Stimulated activated CD4-positive, alpha-beta T cell treated with anti-CD3 and anti-CD28 coated beads, Interleukin-1b, Interleukin-23, amount 100 ng/mL, for 4 hours (primary cell): ENCODE measurements around the gene CNTNAP2.
"Not testable (repeated sequence)": the region's sequence is repeated elsewhere in the genome, so short reads cannot be mapped to it uniquely, and the experiment has no call there.

Experiments
- DNase-seq, 2 donors: peaks; one replicate each; pipeline ENCODE4 v3.0.0-alpha.2; 2020; ENCODE audit warnings: low read depth in 2 of 2

CNTNAP2 gene

DNA sequence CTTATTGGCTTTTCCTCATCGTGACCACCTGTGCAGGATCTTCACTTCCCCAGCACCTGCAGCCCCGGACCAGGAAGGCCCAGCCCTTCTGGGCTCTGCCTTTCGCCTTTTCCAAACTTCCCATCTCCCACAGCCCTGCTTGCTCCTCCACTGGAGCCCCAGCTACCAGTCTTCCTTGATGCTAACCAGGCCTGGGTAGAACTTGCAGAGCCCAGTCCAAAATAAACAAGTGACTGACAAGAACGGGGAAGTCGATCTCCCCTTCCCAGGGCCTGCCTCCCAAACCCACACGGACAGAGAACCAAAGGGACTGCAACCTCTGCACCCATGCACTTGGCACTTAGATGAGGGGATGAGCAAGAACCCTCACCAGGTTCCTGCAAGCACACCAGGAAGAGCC is 2319.1 kb downstream of the CNTNAP2 start:
- DNase-seq = no peak

DNA sequence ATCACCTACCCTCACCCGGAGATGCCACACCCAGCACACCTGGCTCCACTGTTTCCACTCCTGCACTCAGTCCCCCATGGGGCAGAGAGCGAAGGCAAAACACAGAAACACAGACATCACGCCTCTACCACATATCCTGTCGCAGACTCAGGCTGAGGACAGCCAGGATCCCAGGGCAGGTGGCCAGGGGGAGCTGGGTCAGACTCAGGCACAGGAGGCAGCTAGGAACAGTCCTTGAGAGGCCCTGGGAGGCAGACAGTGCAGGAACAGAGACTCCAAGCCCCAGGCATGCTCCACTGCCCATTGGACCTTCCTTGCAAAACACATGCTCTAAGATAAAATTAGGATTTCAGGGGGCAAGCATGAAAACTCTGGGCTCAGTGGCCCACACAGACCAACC is 2319.5 kb downstream of the CNTNAP2 start:
- DNase-seq = no peak

DNA sequence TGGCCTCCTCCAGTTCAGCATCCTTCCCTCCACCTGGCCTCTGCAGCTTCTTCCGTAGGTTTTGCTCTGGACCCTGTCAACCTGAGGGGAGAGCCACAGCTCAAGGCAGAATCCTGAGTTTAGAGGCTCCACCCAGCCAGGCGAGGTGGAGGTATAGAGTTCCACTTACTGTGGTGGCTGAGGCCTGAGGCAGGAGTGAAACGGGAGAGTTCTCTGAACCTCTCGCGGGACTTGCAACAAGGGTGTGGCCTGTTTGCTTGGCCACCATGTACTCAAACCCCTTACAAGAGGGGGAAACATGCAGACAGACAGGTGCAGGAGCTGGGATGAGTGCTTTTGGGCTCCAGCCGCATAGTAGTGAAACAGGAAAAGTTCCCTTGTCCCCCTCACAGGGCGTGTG is 2320.0 kb downstream of the CNTNAP2 start:
- DNase-seq = no peak

DNA sequence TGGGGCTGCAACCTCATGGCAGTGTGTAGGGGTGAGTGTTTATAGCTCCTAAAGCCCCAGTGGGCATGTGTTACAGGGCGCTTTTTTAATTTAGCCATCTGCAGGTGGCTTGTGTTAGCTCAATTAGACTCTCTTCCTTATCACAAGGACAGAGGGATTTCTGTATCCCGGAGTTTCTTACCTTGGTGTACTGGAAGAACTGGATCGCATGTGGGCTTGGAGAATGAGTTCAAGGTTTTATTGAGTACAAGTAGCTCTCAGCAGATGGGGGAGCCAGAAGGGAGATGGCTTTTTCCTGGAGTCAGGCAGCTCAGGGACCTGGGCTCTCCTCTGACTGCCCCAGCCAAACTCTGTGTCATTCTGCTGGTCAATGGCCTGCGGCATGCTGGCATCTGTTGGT is 2320.4 kb downstream of the CNTNAP2 start:
- no peak for DNase-seq

DNA sequence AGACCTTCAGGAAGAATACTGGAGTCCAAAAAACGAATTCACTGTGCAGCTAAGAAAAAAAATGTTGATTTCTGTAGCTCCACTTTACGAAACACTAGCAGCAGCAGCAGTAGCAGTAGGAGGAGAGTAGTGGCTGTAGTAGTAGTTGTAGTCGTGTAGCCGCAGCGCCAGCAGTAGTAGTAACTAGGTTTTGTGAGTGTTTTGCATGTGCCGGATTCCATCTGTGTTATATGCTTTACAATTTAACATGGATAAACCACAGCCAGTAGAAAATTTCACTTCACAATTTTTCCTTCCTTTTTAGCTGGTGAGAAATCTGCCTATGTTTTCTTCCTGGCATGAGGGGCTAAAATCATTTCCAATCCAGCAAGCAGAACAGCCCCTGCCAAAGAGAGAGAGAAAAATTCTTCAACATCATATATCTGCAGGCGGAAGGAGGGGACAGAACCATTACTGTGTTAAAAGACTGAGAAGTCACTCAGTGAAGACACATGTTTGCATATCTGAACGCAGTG is 2325.6 kb downstream of the CNTNAP2 start:
- DNase-seq = no peak

DNA sequence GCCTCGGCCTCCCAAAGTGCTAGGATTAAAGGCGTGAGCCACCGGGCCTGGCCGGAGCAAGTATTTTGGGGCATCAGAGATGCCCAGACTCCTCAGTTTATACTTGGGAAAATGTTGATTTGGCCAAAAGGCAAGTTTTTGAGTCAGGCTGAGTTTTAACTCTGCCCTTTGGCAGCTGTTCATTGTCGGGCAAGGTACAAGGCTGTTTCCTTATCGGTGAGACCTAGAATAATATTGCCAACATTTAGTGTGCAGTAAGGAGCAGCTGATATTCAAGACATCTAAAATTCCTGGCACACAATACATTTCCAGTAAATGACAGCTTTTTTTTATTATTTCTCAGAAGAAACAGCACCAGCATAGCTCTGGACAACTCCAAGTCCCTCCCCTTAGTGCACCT is 2326.3 kb downstream of the CNTNAP2 start:
- DNase-seq = no peak

DNA sequence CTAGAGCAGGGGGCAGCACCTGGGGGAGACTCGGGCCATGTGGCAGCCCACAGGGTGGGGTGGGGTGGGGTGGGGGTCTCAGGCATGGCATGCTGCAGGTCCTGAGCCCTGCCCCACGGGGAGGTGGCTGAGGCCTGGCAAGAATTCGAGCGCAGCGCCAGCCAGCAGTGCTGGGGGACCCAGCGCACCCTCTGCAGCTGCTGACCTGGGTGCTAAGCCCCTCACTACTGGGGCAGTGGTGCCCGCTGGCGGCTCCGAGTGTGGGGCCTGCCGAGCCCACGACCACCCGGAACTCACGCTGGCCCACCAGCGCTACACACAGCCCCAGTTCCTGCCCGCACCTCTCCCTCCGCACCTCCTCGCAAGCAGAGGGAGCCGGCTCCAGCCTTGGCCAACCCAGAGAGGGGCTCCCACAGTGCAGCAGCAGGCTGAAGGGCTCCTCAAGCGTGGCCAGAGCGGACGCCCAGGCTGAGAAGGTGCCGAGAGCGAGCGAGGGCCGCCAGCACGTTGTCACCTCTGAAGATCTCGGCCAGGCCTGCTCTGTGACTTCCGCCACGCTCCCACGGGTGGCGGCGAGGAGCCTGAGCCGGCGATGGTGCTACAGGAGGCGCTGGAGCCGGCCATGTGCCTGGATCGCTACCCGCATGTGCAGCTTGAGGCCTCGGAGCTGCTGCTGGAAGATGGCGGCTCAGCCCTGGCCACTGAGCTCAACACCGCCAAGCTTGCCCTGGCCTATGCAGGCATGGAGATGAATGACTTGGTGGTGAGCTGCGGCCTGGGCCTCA is 2328.9 kb downstream of the CNTNAP2 start:
- DNase-seq = no peak

DNA sequence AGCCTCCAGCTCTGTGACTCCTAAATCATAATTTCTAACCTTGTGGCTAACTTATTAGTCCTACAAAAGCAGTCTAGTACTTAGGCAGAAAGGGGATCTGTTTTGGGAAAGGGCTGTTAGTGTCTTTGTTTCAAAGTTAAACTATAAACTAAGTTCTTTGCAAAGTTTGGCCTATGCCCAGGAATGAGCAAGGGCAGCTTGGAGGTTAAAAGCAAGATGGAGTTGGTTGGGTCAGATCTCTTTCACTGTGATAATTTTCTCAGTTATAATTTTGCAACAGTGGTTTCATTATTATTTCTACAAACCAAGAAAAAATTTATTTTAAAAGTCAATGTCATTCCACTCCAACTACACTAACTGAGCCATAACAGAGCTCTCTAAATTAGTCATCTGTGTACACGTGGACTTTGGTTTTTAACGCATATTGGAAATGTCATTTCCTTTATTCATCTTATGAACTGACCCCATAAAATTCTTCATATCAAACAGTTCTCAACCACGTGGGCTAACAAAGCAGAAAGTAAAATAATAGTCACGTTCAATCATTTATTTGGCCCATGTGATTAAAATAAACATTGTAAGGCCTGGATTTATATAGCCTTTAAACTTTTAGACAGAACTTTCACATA is 2330.7 kb downstream of the CNTNAP2 start:
- no peak for DNase-seq

DNA sequence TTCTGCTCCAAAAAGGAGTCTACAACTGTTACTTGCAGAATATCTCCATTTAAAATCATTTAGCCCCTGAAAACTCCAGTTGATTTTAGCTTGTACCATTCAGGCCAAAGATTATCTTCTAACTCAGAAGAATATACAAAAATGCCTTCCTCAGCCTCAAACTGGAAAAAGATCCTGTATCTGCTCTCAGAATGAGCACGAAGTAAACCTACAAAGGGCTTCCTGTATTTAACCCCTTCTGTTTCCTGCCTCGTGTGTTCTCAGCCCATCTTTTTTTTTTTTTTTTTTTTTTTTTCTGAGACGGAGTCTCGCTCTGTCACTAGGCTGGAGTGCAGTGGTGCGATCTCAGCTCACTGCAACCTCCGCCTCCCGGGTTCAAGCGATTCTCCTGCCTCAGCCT is 2334.9 kb downstream of the CNTNAP2 start:
- not testable (repeated sequence) for DNase-seq

DNA sequence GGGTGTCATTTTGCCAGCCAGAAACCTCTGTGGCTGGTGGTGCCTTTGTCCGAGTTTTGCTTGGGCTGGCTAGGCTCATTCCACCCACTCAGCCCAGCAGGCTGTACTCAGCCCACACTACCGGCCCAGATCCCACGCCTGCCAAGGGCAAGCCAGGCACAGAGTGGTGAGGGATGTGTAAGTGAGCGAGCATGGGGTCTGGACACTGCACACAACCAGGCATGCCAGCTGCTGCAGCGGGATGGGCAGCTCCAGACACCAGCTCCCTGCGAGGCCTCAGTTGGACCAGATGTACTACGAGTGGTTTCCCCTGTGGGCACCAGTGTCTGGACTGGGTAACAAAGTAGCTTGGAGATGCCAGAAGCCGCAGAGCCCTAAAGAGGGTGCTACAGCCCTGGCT is 2339.8 kb downstream of the CNTNAP2 start:
- no peak for DNase-seq

DNA sequence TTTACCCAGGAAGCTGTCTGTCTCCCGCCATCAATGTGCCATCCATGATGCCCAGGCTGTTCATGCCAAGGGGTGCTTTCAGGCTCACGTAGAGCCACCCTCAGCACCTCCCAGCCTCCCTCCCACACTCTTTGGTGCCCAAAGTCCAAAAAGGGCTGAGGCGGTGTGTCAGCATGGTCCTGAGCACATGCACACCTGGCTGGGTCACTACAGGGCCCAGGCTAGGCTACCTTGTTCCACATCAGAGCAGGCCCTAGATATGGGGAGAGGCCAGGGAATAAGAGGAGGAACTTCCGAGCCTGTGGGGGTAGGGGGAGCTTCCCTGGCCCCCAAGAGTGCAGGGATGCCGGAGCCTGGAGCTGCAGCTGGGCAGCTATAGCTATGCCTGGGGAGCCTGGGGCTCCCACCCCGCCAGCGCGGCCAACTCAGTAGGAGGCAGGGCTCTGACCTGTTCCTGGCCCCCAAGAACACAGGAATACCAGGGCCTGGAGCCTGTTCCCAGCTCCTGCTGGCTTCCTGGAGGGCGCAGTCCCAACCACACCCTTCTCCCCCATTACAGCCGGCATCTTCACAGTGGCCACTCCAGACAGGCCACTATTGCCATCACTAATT is 2340.8 kb downstream of the CNTNAP2 start:
- no peak for DNase-seq

DNA sequence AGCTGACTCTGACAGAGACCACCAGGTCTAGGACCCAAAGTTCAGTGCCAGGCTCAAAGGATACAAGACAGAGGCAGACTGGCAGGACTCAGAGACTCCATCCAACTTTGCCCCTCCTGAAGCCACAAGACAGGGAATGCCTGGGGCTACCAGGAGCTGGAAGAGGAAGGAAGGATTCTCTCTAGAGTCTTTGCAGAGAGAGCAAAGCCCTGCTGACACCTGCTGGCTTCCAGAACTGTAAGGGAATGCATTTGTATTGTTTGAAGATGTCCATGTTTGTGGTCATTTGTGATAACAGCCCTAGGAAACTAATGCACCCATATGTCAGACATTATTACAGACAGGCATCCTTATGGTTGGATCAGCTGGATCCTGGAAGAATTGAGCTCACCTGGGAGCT is 2341.7 kb downstream of the CNTNAP2 start:
- no peak for DNase-seq

DNA sequence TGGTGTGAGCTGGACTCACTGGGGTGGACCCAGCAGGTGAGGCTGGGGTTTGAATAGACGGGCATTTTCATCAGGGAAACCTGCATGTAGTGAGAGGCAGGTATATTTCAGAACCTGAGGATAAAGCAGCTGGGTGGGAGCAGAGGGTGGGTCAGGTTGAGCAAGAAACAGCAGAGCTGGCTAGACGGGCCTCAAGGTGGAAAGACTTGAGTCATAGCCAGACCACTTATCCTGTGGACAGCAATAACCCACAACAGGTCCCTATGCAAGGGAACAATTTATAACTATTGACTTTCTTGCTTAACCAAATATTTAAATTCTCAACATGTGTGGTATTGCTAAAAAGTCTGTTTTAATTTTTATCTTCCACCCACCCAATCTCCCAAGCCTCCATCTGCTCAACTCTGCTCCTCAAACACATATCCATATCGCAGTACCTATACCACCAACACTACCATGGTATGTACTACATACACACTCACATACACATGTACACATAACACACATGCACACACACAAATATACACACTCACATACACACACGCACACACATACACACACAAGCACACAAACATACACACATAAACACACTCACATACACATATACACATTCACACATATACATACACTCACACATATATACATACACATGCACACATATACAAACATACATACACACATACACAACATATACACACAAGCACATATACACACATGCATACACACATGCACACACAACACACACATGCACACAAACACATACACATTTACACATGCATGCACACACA is 2345.0 kb downstream of the CNTNAP2 start:
- no peak for DNase-seq

DNA sequence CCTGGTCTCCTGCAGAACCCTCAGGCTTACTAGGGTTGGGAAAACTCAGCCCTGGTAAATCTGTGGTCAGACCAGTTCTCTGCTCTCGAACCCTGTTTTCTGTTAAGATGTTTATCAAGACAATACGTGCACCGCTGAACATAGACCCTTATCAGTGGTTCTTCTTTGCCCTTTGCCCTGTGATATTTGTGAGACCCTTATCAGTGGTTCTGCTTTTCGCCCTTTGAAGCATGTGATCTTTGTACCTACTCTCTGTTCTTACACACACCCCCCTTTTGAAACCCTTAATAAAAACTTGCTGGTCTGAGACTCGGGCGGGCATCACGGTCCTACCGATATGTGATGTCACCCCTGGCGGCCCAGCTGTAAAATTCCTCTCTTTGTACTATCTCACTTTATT is 2346.2 kb downstream of the CNTNAP2 start:
- not testable (repeated sequence) for DNase-seq

DNA sequence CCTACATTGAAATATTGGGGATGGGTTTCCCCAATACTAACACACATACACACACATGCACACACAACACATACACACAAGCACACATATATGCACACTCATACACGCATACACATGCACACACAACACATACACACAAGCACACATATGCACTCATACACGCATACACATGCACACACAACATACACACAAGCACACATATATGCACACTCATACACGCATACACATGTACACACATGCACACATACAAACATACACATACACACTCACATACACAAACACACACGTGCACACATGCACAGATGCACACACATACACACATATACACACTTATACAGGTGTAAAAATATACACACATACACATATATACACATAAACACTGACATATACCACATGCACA is 2346.6 kb downstream of the CNTNAP2 start:
- DNase-seq = no peak

DNA sequence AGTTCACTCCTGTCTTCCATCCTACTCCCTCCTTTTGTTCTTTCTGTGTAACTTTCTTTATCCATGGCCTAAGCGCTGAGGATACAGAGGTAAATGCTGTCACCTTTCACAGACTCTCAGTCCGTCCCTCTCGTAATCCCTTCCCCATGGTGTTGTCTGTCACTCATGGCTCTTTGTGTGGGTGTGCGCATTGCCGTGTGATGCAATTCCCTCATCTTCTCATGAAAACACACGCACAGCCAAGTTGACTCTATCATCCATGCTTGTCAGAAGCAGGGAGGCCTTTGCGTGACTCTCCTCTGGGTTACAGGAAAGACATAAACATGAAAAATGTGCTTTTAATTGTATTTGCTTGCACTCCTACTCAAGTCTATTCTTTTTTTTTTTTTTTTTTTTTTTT is 2348.3 kb downstream of the CNTNAP2 start:
- no peak for DNase-seq

DNA sequence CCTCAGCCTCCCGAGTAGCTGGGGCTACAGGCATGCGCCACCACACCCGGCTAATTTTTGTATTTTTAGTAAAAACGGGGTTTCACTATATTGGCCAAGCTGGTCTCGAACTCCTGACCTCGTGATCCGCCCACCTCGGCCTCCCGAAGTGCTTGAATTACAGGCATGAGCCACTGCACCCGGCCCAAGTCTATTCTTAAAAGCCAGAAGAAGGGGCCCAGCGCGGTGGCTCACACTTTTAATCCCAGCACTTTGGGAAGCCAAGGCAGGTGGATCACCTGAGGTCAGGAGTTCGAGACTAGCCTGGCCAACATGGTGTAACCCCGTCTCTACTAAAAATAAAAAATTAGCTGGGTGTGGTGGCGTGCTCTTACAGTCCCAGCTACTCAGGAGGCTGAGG is 2348.8 kb downstream of the CNTNAP2 start:
- not testable (repeated sequence) for DNase-seq

DNA sequence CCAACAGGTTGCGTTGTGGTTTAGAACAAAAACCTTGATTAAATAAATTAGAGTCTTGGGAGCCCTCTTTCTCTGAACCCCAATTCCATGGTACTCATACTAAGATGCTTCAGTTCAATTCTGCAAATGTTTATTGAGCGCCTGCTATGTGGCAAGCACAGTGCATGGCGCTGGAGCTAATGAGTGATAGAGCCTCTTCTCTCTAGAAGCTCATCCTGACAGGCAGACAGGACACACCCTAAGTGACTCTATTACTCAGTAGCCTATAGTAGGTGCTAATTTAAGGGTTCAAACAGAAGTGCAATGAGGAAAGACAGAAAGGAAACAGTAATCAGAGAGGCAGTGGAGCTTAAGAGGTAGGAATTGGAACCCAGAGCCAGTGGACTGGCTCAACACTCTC is 2349.5 kb downstream of the CNTNAP2 start:
- no peak for DNase-seq

DNA sequence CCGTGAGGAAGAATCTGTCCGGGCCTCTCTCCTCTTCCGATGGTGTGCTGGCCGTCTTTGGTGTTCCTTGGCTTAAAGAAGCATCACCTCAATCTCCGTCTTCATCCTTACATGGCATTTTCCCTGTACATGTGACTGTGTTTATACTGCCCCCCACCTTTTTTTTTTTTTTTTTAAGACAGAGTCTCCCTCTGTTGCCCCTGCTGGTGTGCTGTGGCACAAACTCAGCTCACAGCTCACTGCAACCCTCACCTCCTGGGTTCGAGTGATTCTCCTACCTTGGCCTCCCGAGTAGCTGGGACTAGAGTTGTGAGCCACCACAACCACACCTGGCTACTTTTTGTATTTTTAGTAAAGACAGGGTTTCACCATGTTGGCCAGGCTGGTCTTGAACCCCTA is 2352.1 kb downstream of the CNTNAP2 start:
- DNase-seq = no peak
